Lung (tissue), 12 donors: ENCODE measurements around the gene TBCD. TPM values are rescaled to one million over a fixed set of nuclear protein-coding genes. Genes with fewer than 3 reads are reported as not detected.

Experiments used
- ATAC-seq: fragments of 200-7000 bp; cut with Tn5 transposase; one replicate; pipeline ENCODE4 v1.9.1; 2020; ENCODE audit warnings: moderate number of reproducible peaks; ENCODE audit not compliant: insufficient read depth, low FRiP score
- DNase-seq, 3 donors: peaks; one replicate each; pipeline ENCODE4 v3.0.0-alpha.2; 2013 to 2017
- H3K27ac ChIP-seq, 2 donors: one replicate each; pipeline ENCODE4 v1.5.1; 2013; ENCODE audit warnings: mild to moderate bottlenecking in 2 of 2, moderate library complexity in 2 of 2, control low read depth in 1 of 2, inconsistent platforms in 1 of 2, low read depth in 1 of 2, low read length in 1 of 2
- H3K27me3 ChIP-seq, 3 donors: one replicate each; pipeline ENCODE4 v1.5.1; 2013; ENCODE audit warnings: low read length in 2 of 3; ENCODE audit not compliant: control insufficient read depth in 3 of 3, insufficient read depth in 3 of 3
- H3K36me3 ChIP-seq, 4 donors: one replicate each; pipeline ENCODE4 v1.5.1; 2013; ENCODE audit warnings: low read length in 4 of 4, mild to moderate bottlenecking in 1 of 4, moderate library complexity in 1 of 4; ENCODE audit not compliant: control insufficient read depth in 4 of 4, insufficient read depth in 4 of 4
- H3K4me1 ChIP-seq, 5 donors: one replicate each; pipeline ENCODE4 v1.5.1; 2013; ENCODE audit warnings: low read length in 5 of 5, mild to moderate bottlenecking in 2 of 5, moderate library complexity in 1 of 5; ENCODE audit not compliant: control insufficient read depth in 5 of 5, insufficient read depth in 5 of 5
- H3K4me3 ChIP-seq: one replicate; pipeline ENCODE4 v1.5.1; 2013; ENCODE audit warnings: mild to moderate bottlenecking, control low read depth, moderate library complexity
- H3K9ac ChIP-seq, 2 donors: one replicate each; pipeline ENCODE4 v1.5.1; 2013; ENCODE audit warnings: low read length in 2 of 2, control low read depth in 1 of 2; ENCODE audit not compliant: insufficient read depth in 1 of 2
- H3K9me3 ChIP-seq, 4 donors: one replicate each; pipeline ENCODE4 v1.5.1; 2013; ENCODE audit warnings: low read length in 3 of 4, mild to moderate bottlenecking in 1 of 4, moderate library complexity in 1 of 4; ENCODE audit not compliant: control insufficient read depth in 4 of 4, insufficient read depth in 3 of 4
- WGBS, 2 donors: extraction: QIAGEN DNeasy Blood & Tissue Kit; methylation state at CpG; one replicate each; pipeline ENCODE4 v1.1.7; 2013; 5-methylcytosine and 5-hydroxymethylcytosine counted together
- polyA plus RNA-seq, 2 donors: library from polyadenylated mRNA; stranded (reverse); fragments of 200-250 nt; gene quantifications; one replicate each; pipeline ENCODE4 v1.2.1, GENCODE V29; 2013
- total RNA-seq, 2 donors: library from RNA; depleted of rRNA in 1 of 2; stranded (reverse); fragments of >200 nt in 1 of 2; gene quantifications; one replicate each; pipeline ENCODE4 v1.2.1, GENCODE V29; 2014 to 2021
- TF ChIP-seq, protein P1 (sequence below): IDR thresholded peaks from 2 replicates; pipeline ENCODE4 v1.5.1; 2012; ENCODE audit warnings: mild to moderate bottlenecking; ENCODE audit errors: control extremely low read depth, extremely low read depth
- donor health status: control.
- donor health status: control.
- donor health status: Bipolar disorder and iron deficiency.
- donor health status: healthy.
- donor health status: DM: yes; HTN: yes; CAD: no.

The TBCD gene
- total and polyA plus RNA-seq, 4 donors, result 57.6 to 119 (median 90.3) TPM

- ATAC-seq, result no peak
- Histone ChIP-seq H3K9ac (no peak overlapping the region), H3K9me3 (no peaks in the 10 kb centered on the region), H3K4me3 (no peak overlapping the region), H3K36me3 (peaks cover 3 to 17% (median 11%) of the 10 kb centered on the region in 4 donors), H3K4me1 (peaks cover 0 to 14% (median 8%) of the 10 kb centered on the region in 5 donors), H3K27ac (no peak overlapping the region), H3K27me3 (no peaks in the 10 kb centered on the region)
- DNase-seq, result no peak
- WGBS, 2 donors, result 97% methylated on average over 18 of the region's 18 CpGs
- TF ChIP-seq, protein P1, sequence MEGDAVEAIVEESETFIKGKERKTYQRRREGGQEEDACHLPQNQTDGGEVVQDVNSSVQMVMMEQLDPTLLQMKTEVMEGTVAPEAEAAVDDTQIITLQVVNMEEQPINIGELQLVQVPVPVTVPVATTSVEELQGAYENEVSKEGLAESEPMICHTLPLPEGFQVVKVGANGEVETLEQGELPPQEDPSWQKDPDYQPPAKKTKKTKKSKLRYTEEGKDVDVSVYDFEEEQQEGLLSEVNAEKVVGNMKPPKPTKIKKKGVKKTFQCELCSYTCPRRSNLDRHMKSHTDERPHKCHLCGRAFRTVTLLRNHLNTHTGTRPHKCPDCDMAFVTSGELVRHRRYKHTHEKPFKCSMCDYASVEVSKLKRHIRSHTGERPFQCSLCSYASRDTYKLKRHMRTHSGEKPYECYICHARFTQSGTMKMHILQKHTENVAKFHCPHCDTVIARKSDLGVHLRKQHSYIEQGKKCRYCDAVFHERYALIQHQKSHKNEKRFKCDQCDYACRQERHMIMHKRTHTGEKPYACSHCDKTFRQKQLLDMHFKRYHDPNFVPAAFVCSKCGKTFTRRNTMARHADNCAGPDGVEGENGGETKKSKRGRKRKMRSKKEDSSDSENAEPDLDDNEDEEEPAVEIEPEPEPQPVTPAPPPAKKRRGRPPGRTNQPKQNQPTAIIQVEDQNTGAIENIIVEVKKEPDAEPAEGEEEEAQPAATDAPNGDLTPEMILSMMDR, result no peak
Observed at GRCh38 chr17:82867763-82868325, 116.0 kb downstream of the TBCD start.

DNA sequence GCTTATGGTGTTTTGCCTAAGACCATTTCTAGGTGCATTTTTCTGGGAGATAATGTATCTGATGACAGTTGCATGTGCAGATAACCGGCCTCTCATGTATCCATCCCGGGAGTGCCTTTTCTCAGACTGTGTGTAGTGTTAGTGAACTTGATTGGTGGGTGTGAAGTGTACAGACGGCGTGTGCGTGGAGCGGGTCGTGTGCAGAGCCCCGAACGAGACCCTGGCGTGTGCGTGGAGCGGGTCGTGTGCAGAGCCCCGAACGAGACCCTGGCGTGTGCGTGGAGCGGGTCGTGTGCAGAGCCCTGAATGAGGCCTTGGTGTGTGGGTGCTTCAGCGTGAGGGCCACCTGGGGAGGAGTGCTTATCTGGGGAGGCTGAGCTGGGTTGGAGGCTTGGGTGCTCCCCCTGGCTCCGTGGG is 116.9 kb downstream of the TBCD start:
- DNase-seq (no peak), ATAC-seq (no peak)
- TF ChIP-seq, protein P1, result no peak
- H3K27ac ChIP-seq, result no peak overlapping the region
- 93 to 94% methylated on average over 21 of the region's 21 CpGs for WGBS, 2 donors
- H3K9ac ChIP-seq, result no peak overlapping the region
- no peak overlapping the region for H3K4me3 ChIP-seq
- H3K27me3 ChIP-seq, result no peaks in the 10 kb centered on the region
- H3K4me1 ChIP-seq, result peaks cover 0 to 14% (median 8%) of the 10 kb centered on the region in 5 donors
- no peaks in the 10 kb centered on the region for H3K9me3 ChIP-seq
- H3K36me3 ChIP-seq, result peaks cover 3 to 17% (median 11%) of the 10 kb centered on the region in 4 donors

DNA sequence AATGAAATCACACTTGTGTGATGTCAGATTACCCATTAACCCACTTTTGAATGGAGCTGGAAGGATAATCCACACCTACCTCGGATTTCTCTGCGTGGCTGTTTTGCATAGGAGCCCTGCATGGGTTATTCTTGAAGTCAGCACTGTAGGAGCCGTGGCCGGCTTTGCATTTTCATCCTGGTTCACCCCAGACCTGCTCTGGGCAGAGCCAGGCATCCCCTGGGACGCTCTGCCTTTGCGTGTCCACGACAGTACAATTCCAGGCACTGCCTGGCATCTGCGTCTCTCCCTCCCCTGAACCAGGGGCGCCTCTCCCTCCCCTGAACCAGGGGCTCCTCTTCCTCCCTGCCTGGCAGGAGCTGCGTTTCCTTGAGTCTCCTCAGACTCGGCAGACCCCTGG is 117.7 kb downstream of the TBCD start:
- Histone ChIP-seq H3K36me3 (peaks cover 3 to 17% (median 11%) of the 10 kb centered on the region in 4 donors), H3K9me3 (no peaks in the 10 kb centered on the region), H3K9ac (no peak overlapping the region), H3K27me3 (no peaks in the 10 kb centered on the region), H3K4me1 (peaks cover 0 to 17% (median 8%) of the 10 kb centered on the region in 5 donors), H3K27ac (no peak overlapping the region), H3K4me3 (no peak overlapping the region)
- TF ChIP-seq, protein P1, result no peak
- ATAC-seq (no peak), DNase-seq (no peak)
- 92 to 96% methylated on average over 11 of the region's 11 CpGs for WGBS, 2 donors

GRCh38 chr17:82870091-82870491 is 118.2 kb downstream of the TBCD start:
- DNase-seq, result no peak
- H3K36me3 ChIP-seq, result peaks cover 3 to 17% (median 11%) of the 10 kb centered on the region in 4 donors
- H3K27ac ChIP-seq, result no peak overlapping the region
- H3K9me3 ChIP-seq, result no peaks in the 10 kb centered on the region
- TF ChIP-seq, protein P1, result no peak
- WGBS, 2 donors, result 93 to 94% methylated on average over 35 of the region's 35 CpGs
- no peak overlapping the region for H3K9ac ChIP-seq
- H3K4me1 ChIP-seq, result peaks cover 0 to 22% (median 8%) of the 10 kb centered on the region in 5 donors
- H3K4me3 ChIP-seq, result no peak overlapping the region
- ATAC-seq, result no peak
- no peaks in the 10 kb centered on the region for H3K27me3 ChIP-seq
